NB4 (cell line): ENCODE data around the gene ARHGEF35.
"Not testable (repeated sequence)": the region's sequence is repeated elsewhere in the genome, so short reads cannot be mapped to it uniquely, and the experiment has no call there.

Experiments
- CTCF ChIP-seq: IDR thresholded peaks from one replicate; pipeline ENCODE4 v1.5.1; 2012; ENCODE audit warnings: low read depth, low read length
- MAX ChIP-seq: IDR thresholded peaks from 2 replicates; pipeline ENCODE4 v1.6.1; 2011; ENCODE audit warnings: low read depth, low read length
- MYC ChIP-seq: IDR thresholded peaks from 2 replicates; pipeline ENCODE4 v1.6.1; 2011; ENCODE audit warnings: low read depth, low read length
- POLR2A ChIP-seq: IDR thresholded peaks from 2 replicates; pipeline ENCODE4 v1.6.1; 2011; ENCODE audit warnings: mild to moderate bottlenecking; ENCODE audit not compliant: insufficient read length; ENCODE audit errors: extremely low read depth

- not testable (repeated sequence) for TF ChIP-seq MAX, CTCF, POLR2A, MYC
Measured at GRCh38 chr7:144201978-144202377, 6.3 kb upstream of the ARHGEF35 start.
